CD4-positive, alpha-beta T cell (primary cell): ENCODE data around the gene CASP3. TPM values are rescaled to one million over a fixed set of nuclear protein-coding genes. Genes with fewer than 3 reads are reported as not detected.
"Not testable (repeated sequence)": the region's sequence is repeated elsewhere in the genome, so short reads cannot be mapped to it uniquely, and the experiment has no call there.

Source experiments
- ATAC-seq: fragments of 200-7000 bp; cut with Tn5 transposase; one replicate; pipeline ENCODE4 v1.10.0; 2022; ENCODE audit warnings: mild to moderate bottlenecking; ENCODE audit not compliant: poor library complexity
- CTCF ChIA-PET: fragments of 350-600 bp; sonication (Branson Sonifier 250); formaldehyde crosslinking; loops from one replicate; lab custom pipeline; 2021; ENCODE audit warnings: antibody characterized with exemption, inconsistent platforms; lab: Charles Lee
- POLR2A ChIA-PET: fragments of 350-600 bp; sonication (Branson Sonifier 250); formaldehyde crosslinking; loops from one replicate; lab custom pipeline; 2021; ENCODE audit warnings: antibody characterized with exemption, inconsistent platforms; lab: Charles Lee
- DNase-seq, 14 experiments: peaks; one replicate each; pipeline ENCODE4 v3.0.0-alpha.2; 2013 to 2020; ENCODE audit warnings: mixed read lengths in 2 of 14
- H3K27ac ChIP-seq, 2 donors: one replicate each; pipeline versions ENCODE4 v1.5.1 to v1.7.0; 2013; ENCODE audit warnings: low read length in 2 of 2, low read depth in 1 of 2, mild to moderate bottlenecking in 1 of 2
- H3K27me3 ChIP-seq, 2 experiments: 1 replicate in 1 of 2; 2 replicates in 1 of 2; pipeline versions ENCODE4 v1.6.1 to v1.7.0; 2013; ENCODE audit warnings: low read length in 2 of 2, control low read depth in 1 of 2, mild to moderate bottlenecking in 1 of 2, moderate library complexity in 1 of 2; ENCODE audit not compliant: insufficient read depth in 2 of 2, control insufficient read depth in 1 of 2
- H3K36me3 ChIP-seq: one replicate; pipeline ENCODE4 v1.6.1; 2013; ENCODE audit warnings: low read length, control low read depth; ENCODE audit not compliant: insufficient read depth
- H3K4me1 ChIP-seq: one replicate; pipeline ENCODE4 v1.6.1; 2013; ENCODE audit warnings: low read length, control low read depth; ENCODE audit not compliant: insufficient read depth
- H3K4me3 ChIP-seq: one replicate; pipeline ENCODE4 v1.5.1; 2013; ENCODE audit warnings: mild to moderate bottlenecking, low read length, moderate library complexity
- H3K9me3 ChIP-seq, 2 experiments: 1 replicate in 1 of 2; 2 replicates in 1 of 2; pipeline versions ENCODE4 v1.6.1 to v1.7.0; 2013; ENCODE audit warnings: low read length in 2 of 2, mild to moderate bottlenecking in 2 of 2, control low read depth in 1 of 2, moderate library complexity in 1 of 2; ENCODE audit not compliant: control insufficient read depth in 1 of 2, insufficient read depth in 1 of 2
- H3K27ac Mint-ChIP-seq: one replicate; pipeline ENCODE4 v1.8.0; 2020; ENCODE audit warnings: mixed read lengths
- H3K27me3 Mint-ChIP-seq: one replicate; pipeline ENCODE4 v1.8.0; 2021; ENCODE audit warnings: mixed read lengths
- H3K36me3 Mint-ChIP-seq: one replicate; pipeline ENCODE4 v1.8.0; 2021; ENCODE audit warnings: low read depth, mixed read lengths
- H3K4me1 Mint-ChIP-seq: one replicate; pipeline ENCODE4 v1.8.0; 2021; ENCODE audit warnings: low read depth, mixed read lengths
- H3K4me3 Mint-ChIP-seq: one replicate; pipeline ENCODE4 v1.8.0; 2020; ENCODE audit warnings: mild to moderate bottlenecking, mixed read lengths
- H3K9me3 Mint-ChIP-seq: one replicate; pipeline ENCODE4 v1.8.0; 2020; ENCODE audit warnings: mixed read lengths
- intact Hi-C, 2 experiments: fragments of 100-400 bp; cut with DNase I in 1 of 2; cut with micrococcal nuclease in 1 of 2; formaldehyde crosslinking; loops; one replicate each; pipeline versions ENCODE4 v1.15.1 to v1.9.0; 2023 to 2025; cut with DNase I, micrococcal nuclease
- total RNA-seq, 174 experiments: library from RNA in 2 of 174; stranded (reverse) in 2 of 174; gene quantifications; one replicate each; pipeline ENCODE4 v1.2.3 and lab custom pipeline; 2021 to 2026
- TF ChIP-seq, protein P1 (sequence below): fragments of 200-600 bp; IDR thresholded peaks from one replicate; pipeline ENCODE4 v1.8.0; 2022; ENCODE audit warnings: antibody characterized with exemption, mild to moderate bottlenecking

The CASP3 gene
- total RNA-seq, 2 experiments from 2014 or later, result 11.9 to 12.2 TPM

DNA sequence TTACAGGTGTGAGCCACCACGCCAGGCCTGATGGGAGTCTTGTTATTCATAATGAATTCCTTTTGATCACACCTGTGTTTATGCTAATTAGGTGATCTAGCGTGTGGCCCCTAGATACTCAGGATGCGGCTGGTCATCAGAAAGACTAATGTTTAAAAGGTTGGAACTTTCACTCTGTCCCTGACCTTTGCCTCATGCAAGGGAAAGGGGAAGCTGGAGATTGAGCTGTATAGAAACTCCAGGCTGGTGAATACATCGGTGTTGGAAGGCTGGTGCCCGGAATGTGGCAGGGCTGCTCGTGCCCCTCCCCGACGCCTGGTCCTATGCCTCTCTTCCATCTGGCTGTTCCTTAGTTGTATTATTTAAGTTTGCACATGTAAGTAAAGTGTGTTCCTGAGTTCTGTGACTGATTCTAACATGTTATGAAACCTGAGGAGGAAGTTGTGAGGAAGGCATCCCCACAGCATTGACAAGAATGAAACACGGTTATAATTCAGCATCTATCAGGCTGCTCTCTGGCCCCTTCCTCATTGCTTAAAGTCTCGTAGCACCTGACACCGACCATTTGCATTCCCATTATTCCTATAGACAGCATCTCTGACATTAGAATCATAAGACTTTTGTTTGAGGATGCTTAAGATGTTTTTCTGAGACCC, 28.9 kb downstream of the CASP3 start:
- Mint-ChIP-seq H3K4me1 (peaks cover 13% of the 10 kb centered on the region), H3K27ac (no peak overlapping the region), H3K36me3 (peaks cover 7% of the 10 kb centered on the region), H3K27me3 (no peaks in the 10 kb centered on the region), H3K9me3 (no peaks in the 10 kb centered on the region), H3K4me3 (no peak overlapping the region)
- POLR2A ChIA-PET, result no interaction called here
- intact Hi-C loops, result no loop called here
- peaks cover 1% of the 10 kb centered on the region for H3K4me1 ChIP-seq
- no peak overlapping the region for H3K27ac ChIP-seq
- no peaks in the 10 kb centered on the region for H3K36me3 ChIP-seq
- no peaks in the 10 kb centered on the region for H3K27me3 ChIP-seq
- H3K4me3 ChIP-seq, result no peak overlapping the region
- TF ChIP-seq, protein P1, sequence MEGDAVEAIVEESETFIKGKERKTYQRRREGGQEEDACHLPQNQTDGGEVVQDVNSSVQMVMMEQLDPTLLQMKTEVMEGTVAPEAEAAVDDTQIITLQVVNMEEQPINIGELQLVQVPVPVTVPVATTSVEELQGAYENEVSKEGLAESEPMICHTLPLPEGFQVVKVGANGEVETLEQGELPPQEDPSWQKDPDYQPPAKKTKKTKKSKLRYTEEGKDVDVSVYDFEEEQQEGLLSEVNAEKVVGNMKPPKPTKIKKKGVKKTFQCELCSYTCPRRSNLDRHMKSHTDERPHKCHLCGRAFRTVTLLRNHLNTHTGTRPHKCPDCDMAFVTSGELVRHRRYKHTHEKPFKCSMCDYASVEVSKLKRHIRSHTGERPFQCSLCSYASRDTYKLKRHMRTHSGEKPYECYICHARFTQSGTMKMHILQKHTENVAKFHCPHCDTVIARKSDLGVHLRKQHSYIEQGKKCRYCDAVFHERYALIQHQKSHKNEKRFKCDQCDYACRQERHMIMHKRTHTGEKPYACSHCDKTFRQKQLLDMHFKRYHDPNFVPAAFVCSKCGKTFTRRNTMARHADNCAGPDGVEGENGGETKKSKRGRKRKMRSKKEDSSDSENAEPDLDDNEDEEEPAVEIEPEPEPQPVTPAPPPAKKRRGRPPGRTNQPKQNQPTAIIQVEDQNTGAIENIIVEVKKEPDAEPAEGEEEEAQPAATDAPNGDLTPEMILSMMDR, result no peak
- ATAC-seq (no peak), DNase-seq (no peak)
- CTCF ChIA-PET, result no interaction called here
- H3K9me3 ChIP-seq, result no peaks in the 10 kb centered on the region

DNA sequence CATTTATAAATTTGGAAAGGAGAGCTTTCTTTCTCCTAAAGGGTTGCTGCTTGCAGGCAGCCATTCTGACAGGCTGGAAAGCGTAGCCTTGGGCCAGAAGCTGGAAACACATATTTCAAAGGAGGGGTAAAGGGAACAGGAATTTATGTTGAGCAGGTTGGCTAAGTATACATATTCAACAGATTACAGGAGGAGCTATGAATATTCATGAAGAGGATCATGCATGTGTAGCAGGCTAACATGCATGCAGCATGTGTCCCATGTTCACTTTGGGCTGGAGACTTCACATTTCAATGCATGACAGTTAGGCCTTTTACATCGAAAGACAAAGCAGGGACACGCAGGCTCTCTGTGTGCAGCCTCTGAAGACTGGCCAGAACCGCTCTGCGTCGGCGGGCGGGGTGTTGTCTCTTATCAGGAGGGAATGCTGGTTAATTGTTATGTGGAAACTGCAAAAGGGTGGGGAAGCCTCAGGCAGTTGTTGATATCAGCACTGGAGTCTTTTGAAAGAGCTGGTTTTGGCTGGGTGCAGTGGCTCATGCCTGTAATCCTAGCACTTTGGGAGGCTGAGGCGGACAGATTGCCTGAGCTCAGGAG, 31.5 kb downstream of the CASP3 start:
- H3K27ac ChIP-seq, result no peak overlapping the region
- Mint-ChIP-seq H3K27ac (no peak overlapping the region), H3K9me3 (peaks cover 4% of the 10 kb centered on the region), H3K36me3 (no peaks in the 10 kb centered on the region), H3K4me1 (no peaks in the 10 kb centered on the region), H3K27me3 (no peaks in the 10 kb centered on the region), H3K4me3 (no peak overlapping the region)
- no peaks in the 10 kb centered on the region for H3K36me3 ChIP-seq
- no peaks in the 10 kb centered on the region for H3K27me3 ChIP-seq
- no peak for ATAC-seq
- peaks cover 0 to 12% of the 10 kb centered on the region in 2 experiments for H3K9me3 ChIP-seq
- TF ChIP-seq, protein P1, result no peak
- ChIA-PET CTCF (no interaction called here), POLR2A (no interaction called here)
- DNase-seq, result peak in 1 of 14 experiments; percentile 7
- intact Hi-C loops, result no loop called here
- no peaks in the 10 kb centered on the region for H3K4me1 ChIP-seq
- H3K4me3 ChIP-seq, result no peak overlapping the region

DNA sequence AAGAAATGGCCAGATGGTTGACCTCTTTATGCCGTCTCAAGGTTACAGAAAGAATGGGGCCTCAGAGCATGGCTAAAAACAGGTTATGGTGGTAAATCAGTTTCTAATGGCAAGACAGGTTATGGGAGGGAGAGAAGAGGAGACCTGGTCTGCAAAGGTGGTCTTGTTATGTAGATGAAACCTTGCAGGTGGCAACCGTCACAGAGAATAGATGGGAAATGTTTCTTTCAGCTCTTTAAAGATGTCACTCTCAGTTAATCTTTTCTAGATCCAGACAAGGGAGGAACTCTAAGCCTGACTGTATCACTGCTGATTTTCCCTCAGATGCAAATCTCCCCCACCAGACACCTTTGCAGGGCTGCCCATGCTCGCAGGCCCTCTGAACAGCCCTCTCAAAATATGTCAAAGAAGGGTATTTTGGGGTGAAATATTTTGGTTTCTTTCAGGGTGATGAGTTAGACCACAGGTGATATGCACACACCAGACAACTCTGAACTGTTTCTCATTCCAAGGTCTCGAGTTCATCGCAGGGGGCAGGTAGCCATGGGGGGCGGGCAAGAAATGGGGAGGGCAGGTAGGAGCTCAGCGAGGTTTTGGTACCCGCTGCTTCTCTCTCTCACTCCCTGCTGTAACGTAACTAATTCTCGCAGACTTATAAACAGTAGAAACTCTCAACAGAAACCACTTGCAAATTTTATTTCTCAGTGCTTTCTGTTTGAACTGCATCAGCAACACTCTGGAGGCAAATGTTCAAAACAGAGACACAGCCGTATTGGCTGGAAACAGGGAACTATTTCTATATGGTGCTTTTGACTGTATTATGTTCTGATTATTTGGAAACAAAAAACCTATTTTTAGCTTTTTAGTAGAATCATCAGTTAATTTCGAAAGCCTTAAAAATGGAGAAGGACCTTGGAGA, 32.4 kb downstream of the CASP3 start:
- no peak overlapping the region for H3K27ac Mint-ChIP-seq
- ChIA-PET CTCF (no interaction called here), POLR2A (no interaction called here)
- no peaks in the 10 kb centered on the region for H3K36me3 ChIP-seq
- H3K27me3 Mint-ChIP-seq, result no peaks in the 10 kb centered on the region
- ATAC-seq, result no peak
- no peak overlapping the region for H3K4me3 Mint-ChIP-seq
- intact Hi-C loops, result no loop called here
- H3K36me3 Mint-ChIP-seq, result no peaks in the 10 kb centered on the region
- peaks cover 4% of the 10 kb centered on the region for H3K9me3 Mint-ChIP-seq
- no peak overlapping the region for H3K27ac ChIP-seq
- H3K4me3 ChIP-seq, result no peak overlapping the region
- TF ChIP-seq, protein P1, result no peak
- no peaks in the 10 kb centered on the region for H3K4me1 Mint-ChIP-seq
- no peaks in the 10 kb centered on the region for H3K27me3 ChIP-seq
- H3K9me3 ChIP-seq, result peaks cover 0 to 12% of the 10 kb centered on the region in 2 experiments
- no peaks in the 10 kb centered on the region for H3K4me1 ChIP-seq
- DNase-seq, result no peak

DNA sequence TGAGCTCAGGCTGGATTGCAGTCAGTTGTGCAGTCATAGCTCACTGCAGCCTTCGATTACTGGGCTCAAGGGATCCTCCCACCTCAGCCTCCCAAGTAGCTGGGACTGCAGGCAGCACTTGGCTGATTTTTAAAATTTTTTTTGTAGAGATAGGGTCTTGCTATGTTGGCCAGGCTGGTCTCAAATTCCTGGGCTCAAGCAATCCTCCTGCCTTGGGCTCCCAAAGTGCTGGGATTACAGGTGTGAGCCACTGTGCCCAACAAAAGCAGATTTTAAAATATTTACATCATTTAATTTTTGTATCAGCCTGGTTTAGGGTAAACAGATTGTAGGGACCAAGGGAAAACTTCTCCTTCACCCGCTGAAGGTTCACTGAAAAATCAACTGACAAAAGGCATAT, 33.1 kb downstream of the CASP3 start:
- CTCF ChIA-PET, H3K27me3 Mint-ChIP-seq, H3K4me1 Mint-ChIP-seq, H3K4me3 Mint-ChIP-seq, H3K4me3 ChIP-seq, H3K36me3 Mint-ChIP-seq, DNase-seq, intact Hi-C loops, POLR2A ChIA-PET, H3K27ac Mint-ChIP-seq, H3K27ac ChIP-seq, H3K9me3 Mint-ChIP-seq, H3K36me3 ChIP-seq, H3K27me3 ChIP-seq, H3K4me1 ChIP-seq, ATAC-seq: not testable (repeated sequence)
- peaks cover 0 to 12% of the 10 kb centered on the region in 2 experiments for H3K9me3 ChIP-seq
